TTC549 (cell line): ENCODE measurements around the gene NCAM1.
"Not testable (repeated sequence)": the region's sequence is repeated elsewhere in the genome, so short reads cannot be mapped to it uniquely, and the experiment has no call there.

ENCODE experiments used
- FAIRE-seq: peaks from 2 replicates; lab custom pipeline; 2012; peaks lifted over from hg19 to GRCh38; lab: Jason Lieb, UNC

The NCAM1 gene

GRCh38 chr11:112961146-112961668 is at the start of gene NCAM1:
Gene NCAM1, plus strand, starts transcription at chr11:112961420.
- no peak for FAIRE-seq

- no peak for FAIRE-seq
Measured at GRCh38 chr11:112922606-112923005, 38.6 kb upstream of the NCAM1 start.

GRCh38 chr11:112924836-112925235 is 36.4 kb upstream of the NCAM1 start:
- FAIRE-seq = not testable (repeated sequence)

GRCh38 chr11:112925516-112926310 is 35.5 kb upstream of the NCAM1 start:
- FAIRE-seq = no peak

GRCh38 chr11:112928136-112928535 is 33.1 kb upstream of the NCAM1 start:
- no peak for FAIRE-seq

GRCh38 chr11:112929432-112929831 is 31.8 kb upstream of the NCAM1 start:
- no peak for FAIRE-seq

- no peak for FAIRE-seq
Measured at GRCh38 chr11:112931703-112932102, 29.5 kb upstream of the NCAM1 start.

- no peak for FAIRE-seq
Measured at GRCh38 chr11:112932593-112932992, 28.6 kb upstream of the NCAM1 start.

- FAIRE-seq = no peak
Measured at GRCh38 chr11:112933970-112934369, 27.2 kb upstream of the NCAM1 start.

GRCh38 chr11:112941104-112941503 is 20.1 kb upstream of the NCAM1 start:
- no peak for FAIRE-seq

- FAIRE-seq = no peak
Measured at GRCh38 chr11:112942966-112943643, 18.1 kb upstream of the NCAM1 start.

- no peak for FAIRE-seq
Measured at GRCh38 chr11:112946866-112947265, 14.4 kb upstream of the NCAM1 start.

- no peak for FAIRE-seq
Measured at GRCh38 chr11:112949781-112950575, 11.2 kb upstream of the NCAM1 start.

GRCh38 chr11:112958670-112959069 is 2.5 kb upstream of the NCAM1 start:
- no peak for FAIRE-seq

- FAIRE-seq = no peak
Measured at GRCh38 chr11:112961751-112962578, 745 bp downstream of the NCAM1 start.

- FAIRE-seq = no peak
Measured at GRCh38 chr11:112962579-112963367, 1.6 kb downstream of the NCAM1 start.

- FAIRE-seq = no peak
Measured at GRCh38 chr11:112963368-112963955, 2.2 kb downstream of the NCAM1 start.

- no peak for FAIRE-seq
Measured at GRCh38 chr11:112965656-112966055, 4.4 kb downstream of the NCAM1 start.

GRCh38 chr11:112966561-112966960 is 5.3 kb downstream of the NCAM1 start:
- no peak for FAIRE-seq

- FAIRE-seq = no peak
Measured at GRCh38 chr11:112967082-112967481, 5.9 kb downstream of the NCAM1 start.
